Fibroblast of villous mesenchyme (primary cell): Measurements from ENCODE around the gene GYG2. TPM values are rescaled to one million over a fixed set of nuclear protein-coding genes. Genes with fewer than 3 reads are reported as not detected.
A peak's percentile ranks its signal among the peaks of the same experiment; 100 is the strongest.
"Not testable (repeated sequence)": the region's sequence is repeated elsewhere in the genome, so short reads cannot be mapped to it uniquely, and the experiment has no call there.

Experiments
- DNase-seq: peaks from one replicate; pipeline ENCODE4 v3.0.0-alpha.2; 2010; ENCODE audit warnings: low read depth
- H3K4me3 ChIP-seq: 2 replicates; pipeline ENCODE4 v1.5.1; 2011; ENCODE audit warnings: low read depth, mild to moderate bottlenecking, low read length
- CTCF ChIP-seq: IDR thresholded peaks from 2 replicates; pipeline ENCODE4 v1.5.1; 2012; ENCODE audit warnings: low read depth, mild to moderate bottlenecking, low read length; ENCODE audit not compliant: insufficient read depth
- total RNA-seq: library from RNA; depleted of rRNA; stranded (reverse); fragments of >200 nt; gene quantifications from 2 replicates; pipeline ENCODE4 v1.2.3, GENCODE V29; 2012

The GYG2 gene
- total RNA-seq, 1 donor, result 3.5 TPM

GRCh38 chrX:2894885-2895292 lies 66.2 kb downstream of the GYG2 start:
- no peak for TF ChIP-seq CTCF
- DNase-seq, result peak; percentile 97
- H3K4me3 ChIP-seq, result no peak overlapping the region

- no peak overlapping the region for H3K4me3 ChIP-seq
- DNase-seq, result no peak
- TF ChIP-seq CTCF, result no peak
Observed at GRCh38 chrX:2897311-2897689, 68.6 kb downstream of the GYG2 start.

GRCh38 chrX:2897690-2898623 lies 69.2 kb downstream of the GYG2 start:
- peak; percentile 94 for DNase-seq
- H3K4me3 ChIP-seq, result not testable (repeated sequence)

- no peak overlapping the region for H3K4me3 ChIP-seq
- no peak for TF ChIP-seq CTCF
- DNase-seq, result no peak
Observed at GRCh38 chrX:2898846-2899512, 70.2 kb downstream of the GYG2 start.

- TF ChIP-seq CTCF, result no peak
- DNase-seq, result peak; percentile 46
- no peak overlapping the region for H3K4me3 ChIP-seq
Observed at GRCh38 chrX:2901367-2902036, 72.8 kb downstream of the GYG2 start.

GRCh38 chrX:2902841-2903240 lies 74.1 kb downstream of the GYG2 start:
- TF ChIP-seq CTCF, result no peak
- H3K4me3 ChIP-seq, result no peak overlapping the region
- no peak for DNase-seq

- TF ChIP-seq CTCF, result no peak
- H3K4me3 ChIP-seq, result no peak overlapping the region
- DNase-seq, result no peak
Observed at GRCh38 chrX:2903366-2903765, 74.6 kb downstream of the GYG2 start.
